RWPE2 (cell line): ENCODE results near the gene CREG1.

Source experiments
- ATAC-seq: fragments of 200-7000 bp; cut with Tn5 transposase; 3 replicates; pipeline ENCODE4 v1.9.1; 2021; ENCODE audit warnings: low read depth
- DNase-seq: peaks from one replicate; pipeline ENCODE4 v3.0.0-alpha.2; 2020; ENCODE audit warnings: low spot score
- H3K27ac ChIP-seq: fragments of 450-650 bp; 2 replicates; pipeline ENCODE4 v1.5.1; 2017; ENCODE audit warnings: mild to moderate bottlenecking; ENCODE audit not compliant: poor library complexity, severe bottlenecking
- H3K27me3 ChIP-seq: fragments of 250-450 bp; sonication (Bioruptor Pico); 2 replicates; pipeline ENCODE4 v1.5.1; 2021; ENCODE audit warnings: mild to moderate bottlenecking, moderate library complexity; ENCODE audit not compliant: insufficient read depth, poor library complexity, severe bottlenecking
- H3K36me3 ChIP-seq: fragments of 250-450 bp; sonication (Bioruptor Pico); 2 replicates; pipeline ENCODE4 v1.5.1; 2020; ENCODE audit warnings: low read depth, mild to moderate bottlenecking, moderate library complexity
- H3K4me1 ChIP-seq: fragments of 250-450 bp; sonication (Bioruptor Pico); 2 replicates; pipeline ENCODE4 v1.5.1; 2021; ENCODE audit warnings: mild to moderate bottlenecking, moderate library complexity; ENCODE audit not compliant: insufficient read depth, poor library complexity, severe bottlenecking
- H3K4me3 ChIP-seq: fragments of 250-450 bp; sonication (Bioruptor Pico); 2 replicates; pipeline ENCODE4 v1.5.1; 2021; ENCODE audit warnings: mild to moderate bottlenecking, moderate library complexity; ENCODE audit not compliant: severe bottlenecking
- H3K9me3 ChIP-seq: fragments of 250-450 bp; sonication (Bioruptor Pico); 2 replicates; pipeline ENCODE4 v1.5.1; 2021; ENCODE audit warnings: mild to moderate bottlenecking, moderate library complexity; ENCODE audit not compliant: severe bottlenecking
- TF ChIP-seq, protein P1 (sequence below): fragments of 450-650 bp; IDR thresholded peaks from one replicate; pipeline ENCODE4 v1.5.1; 2017; ENCODE audit warnings: mild to moderate bottlenecking, moderate library complexity; ENCODE audit not compliant: poor library complexity, severe bottlenecking

The CREG1 gene

GRCh38 chr1:167522246-167522645 lies 31.3 kb downstream of the CREG1 start:
- TF ChIP-seq, protein P1, sequence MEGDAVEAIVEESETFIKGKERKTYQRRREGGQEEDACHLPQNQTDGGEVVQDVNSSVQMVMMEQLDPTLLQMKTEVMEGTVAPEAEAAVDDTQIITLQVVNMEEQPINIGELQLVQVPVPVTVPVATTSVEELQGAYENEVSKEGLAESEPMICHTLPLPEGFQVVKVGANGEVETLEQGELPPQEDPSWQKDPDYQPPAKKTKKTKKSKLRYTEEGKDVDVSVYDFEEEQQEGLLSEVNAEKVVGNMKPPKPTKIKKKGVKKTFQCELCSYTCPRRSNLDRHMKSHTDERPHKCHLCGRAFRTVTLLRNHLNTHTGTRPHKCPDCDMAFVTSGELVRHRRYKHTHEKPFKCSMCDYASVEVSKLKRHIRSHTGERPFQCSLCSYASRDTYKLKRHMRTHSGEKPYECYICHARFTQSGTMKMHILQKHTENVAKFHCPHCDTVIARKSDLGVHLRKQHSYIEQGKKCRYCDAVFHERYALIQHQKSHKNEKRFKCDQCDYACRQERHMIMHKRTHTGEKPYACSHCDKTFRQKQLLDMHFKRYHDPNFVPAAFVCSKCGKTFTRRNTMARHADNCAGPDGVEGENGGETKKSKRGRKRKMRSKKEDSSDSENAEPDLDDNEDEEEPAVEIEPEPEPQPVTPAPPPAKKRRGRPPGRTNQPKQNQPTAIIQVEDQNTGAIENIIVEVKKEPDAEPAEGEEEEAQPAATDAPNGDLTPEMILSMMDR = no peak

GRCh38 chr1:167520711-167521206 lies 32.8 kb downstream of the CREG1 start:
- H3K36me3 ChIP-seq = no peaks in the 10 kb centered on the region
- ATAC-seq = no peak
- no peak for DNase-seq
- H3K27ac ChIP-seq = no peak overlapping the region
- TF ChIP-seq, protein P1 = no peak
- no peaks in the 10 kb centered on the region for H3K9me3 ChIP-seq
- H3K4me3 ChIP-seq = no peak overlapping the region
- H3K4me1 ChIP-seq = no peaks in the 10 kb centered on the region
- peaks cover 9% of the 10 kb centered on the region for H3K27me3 ChIP-seq

More at GRCh38 chr1:167522246-167522645, 31.3 kb downstream of the CREG1 start:
- Histone ChIP-seq H3K27me3 (peaks cover 9% of the 10 kb centered on the region), H3K9me3 (no peaks in the 10 kb centered on the region), H3K36me3 (no peaks in the 10 kb centered on the region), H3K27ac (no peak overlapping the region), H3K4me3 (no peak overlapping the region), H3K4me1 (no peaks in the 10 kb centered on the region)
- no peak for ATAC-seq
- no peak for DNase-seq

DNA sequence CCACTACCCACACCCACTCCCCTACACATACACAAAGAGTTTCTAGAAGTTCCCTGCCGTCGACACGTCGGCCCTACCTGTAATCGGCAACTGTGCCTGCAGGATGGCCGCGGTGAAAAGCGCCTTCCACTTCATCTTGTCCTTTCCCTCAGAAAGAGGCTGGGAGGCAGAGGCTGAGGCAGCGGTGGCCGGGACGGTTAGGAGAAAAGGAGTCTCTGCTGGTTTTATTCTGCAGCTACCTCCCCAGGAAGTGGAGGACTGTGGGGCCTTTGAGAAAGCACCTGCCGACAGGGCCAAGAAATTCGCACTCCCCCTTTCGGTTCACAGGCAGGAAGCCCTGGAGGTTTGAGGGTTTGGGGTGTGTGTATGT lies 35.2 kb downstream of the CREG1 start, which contains the start of gene CD247:
Gene CD247 (minus strand): TSS at position 199 of the 370 bp plus-strand sequence. CDS start 64 bp downstream, at position 135.
- ATAC-seq (no peak), DNase-seq (no peak)

DNA sequence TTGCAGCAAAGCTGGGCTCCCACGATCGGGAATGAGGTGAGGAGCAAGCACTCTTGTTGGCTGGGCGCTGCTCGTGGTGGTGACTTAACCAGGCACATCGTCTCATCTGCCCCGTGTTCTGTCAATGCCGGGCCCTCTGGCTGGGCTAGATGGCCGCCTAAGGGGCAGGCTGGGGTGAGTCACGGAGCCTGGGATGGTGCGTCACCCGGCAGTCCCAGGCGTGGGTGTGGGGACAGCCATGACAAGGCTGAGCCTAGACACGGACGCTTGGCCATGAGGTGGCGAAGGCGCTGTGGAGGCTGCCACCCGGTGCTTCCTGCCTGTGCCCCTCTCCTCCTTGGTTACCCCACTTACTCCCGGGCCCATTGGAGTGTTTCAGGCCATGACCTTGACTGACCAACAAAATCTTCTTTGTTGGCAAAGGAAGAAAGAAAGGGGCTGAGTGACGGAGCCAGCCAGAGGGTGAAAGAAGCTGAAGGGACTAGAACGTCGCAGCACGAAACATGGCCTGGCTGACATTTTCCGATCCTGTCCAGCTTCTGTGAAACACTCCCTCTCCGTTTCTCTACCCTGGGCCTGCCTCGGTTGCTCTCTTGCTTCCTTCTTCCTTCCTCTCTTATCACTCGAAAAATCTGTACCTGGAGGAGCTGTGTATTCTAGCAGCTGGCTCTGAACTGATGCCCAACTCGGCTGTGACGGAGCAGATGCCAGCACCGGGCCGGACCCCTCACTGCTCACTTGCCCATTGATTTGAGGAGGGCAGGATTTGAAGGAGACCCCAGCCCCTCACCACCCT lies 35.8 kb downstream of the CREG1 start:
- Histone ChIP-seq H3K4me3 (no peak overlapping the region), H3K4me1 (no peaks in the 10 kb centered on the region), H3K27ac (no peak overlapping the region), H3K27me3 (peaks cover 7% of the 10 kb centered on the region), H3K9me3 (no peaks in the 10 kb centered on the region), H3K36me3 (no peaks in the 10 kb centered on the region)
- TF ChIP-seq, protein P1 = no peak
- 0 out of 3 replicates have a peak, but pooled peaks have one; percentile 14 for ATAC-seq
- no peak for DNase-seq

More for the DNA sequence above, 35.2 kb downstream of the CREG1 start, which contains the start of gene CD247:
- Histone ChIP-seq H3K4me3 (no peak within 1 kb of the TSS), H3K9me3 (no peaks in the 10 kb centered on the region), H3K4me1 (no peaks in the 10 kb centered on the region), H3K27me3 (peaks cover 8% of the 10 kb centered on the region), H3K36me3 (no peaks in the 10 kb centered on the region), H3K27ac (no peak within 1 kb of the TSS)
- TF ChIP-seq, protein P1 = no peak
